ENCODE measurements around the gene ASF1B. TPM values are rescaled to one million over a fixed set of nuclear protein-coding genes. Genes with fewer than 3 reads are reported as not detected.
A peak's percentile ranks its signal among the peaks of the same experiment; 100 is the strongest.

ASF1B gene
- total and polyA plus RNA-seq, 2 donors (not counting 3 experiments of a cell fraction or from before 2014, with no cell fraction given), result 39.1 to 42.4 TPM

GRCh38 chr19:14094854-14095253, 41.5 kb downstream of the ASF1B start:
- H3K4me3 ChIP-seq (replicated peaks in 1 of 3; ENCODE audit: insufficient read depth in 1 of 3, low read depth in 1 of 3, low read length in 3 of 3), result no peak overlapping the region
- no TSS peak for BruUV-seq (replicated peaks)
- dilution Hi-C loops (cut with MboI; ENCODE audit: extremely low pct_ligation_motif_present, low sequenced_read_pairs) (no loop called here), intact Hi-C loops (cut with micrococcal nuclease) (no loop called here)
- H3K4me2 ChIP-seq (ENCODE audit: insufficient read depth, low read length), result no peak overlapping the region
- H3K9me1 ChIP-seq (replicated peaks; ENCODE audit: control insufficient read depth, extremely low read depth, insufficient read depth, low read length), result no peaks in the 10 kb centered on the region
- H3K4me1 ChIP-seq (ENCODE audit: control insufficient read depth, extremely low read depth, insufficient read depth, low read length), result peaks cover 9% of the 10 kb centered on the region
- no peak for DNase-seq (ENCODE audit: low read depth, low spot score)
- FAIRE-seq, result peak; percentile 15
- no peaks in the 10 kb centered on the region for H4K20me1 ChIP-seq (replicated peaks; ENCODE audit: control insufficient read depth, extremely low read depth, insufficient read depth, low read length)
- peaks cover 0 to 5% of the 10 kb centered on the region in 2 experiments for H3K36me3 ChIP-seq (ENCODE audit: control insufficient read depth in 2 of 2, extremely low read depth in 1 of 2, insufficient read depth in 2 of 2, low read length in 2 of 2)
- H3K79me2 ChIP-seq (ENCODE audit: control insufficient read depth, insufficient read depth, low read length), result no peaks in the 10 kb centered on the region
- no peak overlapping the region for H3K27ac ChIP-seq (ENCODE audit: insufficient read depth, low read depth, low read length)
- POLR2A ChIA-PET, result no interaction called here
- H3K9ac ChIP-seq (replicated peaks; ENCODE audit: extremely low read depth, insufficient read depth, low read length), result no peak overlapping the region
- no peak overlapping the region for H2AFZ ChIP-seq (ENCODE audit: low read depth, low read length)
- TF ChIP-seq MAX (IDR thresholded peaks at IDR 0.05; ENCODE audit: insufficient read depth, insufficient read length), result no peak
- no peak for TF ChIP-seq POLR2A (IDR thresholded peaks at IDR 0.05; ENCODE audit: low read depth, low read length)
- no peak for TF ChIP-seq MYC (IDR thresholded peaks at IDR 0.05; ENCODE audit: low read depth, low read length)
- TF ChIP-seq FOS (IDR thresholded peaks at IDR 0.05; ENCODE audit: borderline replicate concordance, insufficient read depth, low read length), result no peak
- CTCF ChIA-PET, result interaction anchor here (1.9 kb wide), 1 partner anchor 42 kb away, joined by 5 read pairs; the partner anchor contains the start of gene ASF1B
- no peaks in the 10 kb centered on the region for H3K27me3 ChIP-seq (ENCODE audit: control insufficient read depth in 2 of 2, insufficient read depth in 2 of 2, low read length in 2 of 2)
- H3K9me3 ChIP-seq (replicated peaks; ENCODE audit: control insufficient read depth, insufficient read depth, low read length), result peaks cover 3% of the 10 kb centered on the region

GRCh38 chr19:14093117-14093823, 43.1 kb downstream of the ASF1B start:
- Histone ChIP-seq H3K9ac (replicated peaks; ENCODE audit: extremely low read depth, insufficient read depth, low read length) (no peak overlapping the region), H3K9me3 (replicated peaks; ENCODE audit: control insufficient read depth, insufficient read depth, low read length) (peaks cover 3% of the 10 kb centered on the region), H3K4me1 (ENCODE audit: control insufficient read depth, extremely low read depth, insufficient read depth, low read length) (peaks cover 9% of the 10 kb centered on the region), H3K79me2 (ENCODE audit: control insufficient read depth, insufficient read depth, low read length) (no peaks in the 10 kb centered on the region), H4K20me1 (replicated peaks; ENCODE audit: control insufficient read depth, extremely low read depth, insufficient read depth, low read length) (no peaks in the 10 kb centered on the region), H3K36me3 (ENCODE audit: control insufficient read depth in 2 of 2, extremely low read depth in 1 of 2, insufficient read depth in 2 of 2, low read length in 2 of 2) (peaks cover 0 to 11% of the 10 kb centered on the region in 2 experiments), H3K4me2 (ENCODE audit: insufficient read depth, low read length) (no peak overlapping the region), H2AFZ (ENCODE audit: low read depth, low read length) (no peak overlapping the region), H3K4me3 (replicated peaks in 1 of 3; ENCODE audit: insufficient read depth in 1 of 3, low read depth in 1 of 3, low read length in 3 of 3) (no peak overlapping the region), H3K9me1 (replicated peaks; ENCODE audit: control insufficient read depth, extremely low read depth, insufficient read depth, low read length) (no peaks in the 10 kb centered on the region), H3K27ac (ENCODE audit: insufficient read depth, low read depth, low read length) (no peak overlapping the region), H3K27me3 (ENCODE audit: control insufficient read depth in 2 of 2, insufficient read depth in 2 of 2, low read length in 2 of 2) (no peaks in the 10 kb centered on the region)
- FAIRE-seq, result no peak
- intact Hi-C loops (cut with micrococcal nuclease), result no loop called here
- ChIA-PET CTCF (no interaction called here), POLR2A (no interaction called here)
- no TSS peak for BruUV-seq (replicated peaks)
- dilution Hi-C loops (cut with MboI; ENCODE audit: extremely low pct_ligation_motif_present, low sequenced_read_pairs), result no loop called here
- TF ChIP-seq POLR2A (IDR thresholded peaks at IDR 0.05; ENCODE audit: low read depth, low read length), result no peak
- no peak for TF ChIP-seq CTCF (IDR thresholded peaks at IDR 0.05; ENCODE audit: extremely low read depth in 1 of 2, insufficient read depth in 1 of 2, low read depth in 1 of 2, low read length in 2 of 2)
- TF ChIP-seq MYC (IDR thresholded peaks at IDR 0.05; ENCODE audit: low read depth, low read length), result no peak
- TF ChIP-seq GATA2 (IDR thresholded peaks at IDR 0.05; ENCODE audit: insufficient read depth, insufficient read length, low read depth, low read length), result no peak
- no peak for TF ChIP-seq POLR2AphosphoS5 (IDR thresholded peaks at IDR 0.05; ENCODE audit: insufficient read depth, low read depth, low read length)
- TF ChIP-seq FOS (IDR thresholded peaks at IDR 0.05; ENCODE audit: borderline replicate concordance, insufficient read depth, low read length), result no peak
- TF ChIP-seq JUN (IDR thresholded peaks at IDR 0.05; ENCODE audit: borderline replicate concordance, insufficient read depth, insufficient read length, low read depth), result no peak
- TF ChIP-seq EZH2 (IDR thresholded peaks at IDR 0.05; ENCODE audit: borderline replicate concordance, low read depth, low read length, severe bottlenecking), result no peak
- no peak for TF ChIP-seq MAX (IDR thresholded peaks at IDR 0.05; ENCODE audit: insufficient read depth, insufficient read length)
- DNase-seq (ENCODE audit: low read depth, low spot score), result no peak
